ENCODE measurements around the gene DEPDC4.

DNA sequence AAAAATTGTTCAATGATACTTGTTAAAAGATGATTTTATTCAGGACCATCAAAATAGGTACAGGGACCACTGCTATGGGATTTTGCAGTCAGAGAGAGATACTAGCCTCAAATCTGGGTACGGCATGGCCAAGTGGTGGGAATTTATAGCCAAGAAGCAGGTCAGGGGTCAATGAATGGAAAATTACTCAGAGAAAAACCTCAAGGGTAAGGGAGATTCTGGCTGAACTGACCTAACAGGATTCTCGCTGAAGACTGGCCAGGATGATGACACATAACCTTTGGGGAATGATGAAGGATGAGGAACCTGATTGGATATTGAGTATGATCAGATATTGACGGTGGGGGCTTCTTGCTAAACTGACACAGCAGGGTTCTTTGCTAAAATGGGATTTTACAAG, 32.7 kb downstream of the DEPDC4 start:
- TF ChIP-seq, protein P1, sequence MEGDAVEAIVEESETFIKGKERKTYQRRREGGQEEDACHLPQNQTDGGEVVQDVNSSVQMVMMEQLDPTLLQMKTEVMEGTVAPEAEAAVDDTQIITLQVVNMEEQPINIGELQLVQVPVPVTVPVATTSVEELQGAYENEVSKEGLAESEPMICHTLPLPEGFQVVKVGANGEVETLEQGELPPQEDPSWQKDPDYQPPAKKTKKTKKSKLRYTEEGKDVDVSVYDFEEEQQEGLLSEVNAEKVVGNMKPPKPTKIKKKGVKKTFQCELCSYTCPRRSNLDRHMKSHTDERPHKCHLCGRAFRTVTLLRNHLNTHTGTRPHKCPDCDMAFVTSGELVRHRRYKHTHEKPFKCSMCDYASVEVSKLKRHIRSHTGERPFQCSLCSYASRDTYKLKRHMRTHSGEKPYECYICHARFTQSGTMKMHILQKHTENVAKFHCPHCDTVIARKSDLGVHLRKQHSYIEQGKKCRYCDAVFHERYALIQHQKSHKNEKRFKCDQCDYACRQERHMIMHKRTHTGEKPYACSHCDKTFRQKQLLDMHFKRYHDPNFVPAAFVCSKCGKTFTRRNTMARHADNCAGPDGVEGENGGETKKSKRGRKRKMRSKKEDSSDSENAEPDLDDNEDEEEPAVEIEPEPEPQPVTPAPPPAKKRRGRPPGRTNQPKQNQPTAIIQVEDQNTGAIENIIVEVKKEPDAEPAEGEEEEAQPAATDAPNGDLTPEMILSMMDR (IDR thresholded peaks at IDR 0.05; ENCODE audit: low read length): no peak
- TF ChIP-seq EZH2phosphoT487 (IDR thresholded peaks at IDR 0.05; ENCODE audit: low read length): no peak

All from MM.1S (cell line).